Activated T-cell treated with anti-CD3 and anti-CD28 coated beads, Interleukin-2, amount 50 U/mL, for 48 hours (primary cell): ENCODE measurements around the gene ADGRG7.
"Not testable (repeated sequence)": the region's sequence is repeated elsewhere in the genome, so short reads cannot be mapped to it uniquely, and the experiment has no call there.

ENCODE experiments used
- DNase-seq, 2 experiments: peaks; one replicate each; pipeline ENCODE4 v3.0.0-alpha.2; 2020

The ADGRG7 gene

GRCh38 chr3:100609305-100609704 lies at the start of gene ADGRG7:
ADGRG7 (plus strand) TSS chr3:100609601; CDS start chr3:100609857, 256 bp downstream.
- DNase-seq: no peak

- DNase-seq: no peak
Measured at GRCh38 chr3:100560426-100560825, 49.0 kb upstream of the ADGRG7 start.

- DNase-seq: no peak
Measured at GRCh38 chr3:100561459-100562158, 47.8 kb upstream of the ADGRG7 start.

- no peak for DNase-seq
Measured at GRCh38 chr3:100562224-100562857, 47.1 kb upstream of the ADGRG7 start.

- DNase-seq: no peak
Measured at GRCh38 chr3:100563228-100563627, 46.2 kb upstream of the ADGRG7 start.

- DNase-seq: no peak
Measured at GRCh38 chr3:100563652-100564211, 45.7 kb upstream of the ADGRG7 start.

- no peak for DNase-seq
Measured at GRCh38 chr3:100570811-100571210, 38.6 kb upstream of the ADGRG7 start.

GRCh38 chr3:100574536-100574935 lies 34.9 kb upstream of the ADGRG7 start:
- no peak for DNase-seq

GRCh38 chr3:100575704-100576103 lies 33.7 kb upstream of the ADGRG7 start:
- DNase-seq: no peak

- DNase-seq: no peak
Measured at GRCh38 chr3:100577382-100578008, 31.9 kb upstream of the ADGRG7 start.

GRCh38 chr3:100578646-100579045 lies 30.8 kb upstream of the ADGRG7 start:
- no peak for DNase-seq

- DNase-seq: no peak
Measured at GRCh38 chr3:100580147-100580546, 29.3 kb upstream of the ADGRG7 start.

GRCh38 chr3:100581650-100582049 lies 27.8 kb upstream of the ADGRG7 start:
- DNase-seq: no peak

GRCh38 chr3:100582157-100582556 lies 27.2 kb upstream of the ADGRG7 start:
- not testable (repeated sequence) for DNase-seq

GRCh38 chr3:100584101-100584660 lies 25.2 kb upstream of the ADGRG7 start:
- no peak for DNase-seq

GRCh38 chr3:100586832-100587231 lies 22.6 kb upstream of the ADGRG7 start:
- no peak for DNase-seq

GRCh38 chr3:100588251-100588650 lies 21.1 kb upstream of the ADGRG7 start:
- no peak for DNase-seq

GRCh38 chr3:100590114-100590839 lies 19.1 kb upstream of the ADGRG7 start:
- peak; percentile 51 to 67 for DNase-seq

- DNase-seq: no peak
Measured at GRCh38 chr3:100590840-100591147, 18.6 kb upstream of the ADGRG7 start.

GRCh38 chr3:100591411-100591810 lies 18.0 kb upstream of the ADGRG7 start:
- DNase-seq: no peak

- no peak for DNase-seq
Measured at GRCh38 chr3:100600181-100601042, 9.0 kb upstream of the ADGRG7 start.
